ENCODE measurements around the gene POLR1G.

POLR1G gene

GRCh38 chr19:45457776-45458175, 51.3 kb downstream of the POLR1G start:
- FAIRE-seq = no peak
- no peak for TF ChIP-seq CTCF (IDR thresholded peaks at IDR 0.05; ENCODE audit: insufficient read depth, missing control alignments)
- no peak for DNase-seq (ENCODE audit: insufficient read length, low spot score)
